ENCODE measurements around the gene RELN.

The RELN gene

DNA sequence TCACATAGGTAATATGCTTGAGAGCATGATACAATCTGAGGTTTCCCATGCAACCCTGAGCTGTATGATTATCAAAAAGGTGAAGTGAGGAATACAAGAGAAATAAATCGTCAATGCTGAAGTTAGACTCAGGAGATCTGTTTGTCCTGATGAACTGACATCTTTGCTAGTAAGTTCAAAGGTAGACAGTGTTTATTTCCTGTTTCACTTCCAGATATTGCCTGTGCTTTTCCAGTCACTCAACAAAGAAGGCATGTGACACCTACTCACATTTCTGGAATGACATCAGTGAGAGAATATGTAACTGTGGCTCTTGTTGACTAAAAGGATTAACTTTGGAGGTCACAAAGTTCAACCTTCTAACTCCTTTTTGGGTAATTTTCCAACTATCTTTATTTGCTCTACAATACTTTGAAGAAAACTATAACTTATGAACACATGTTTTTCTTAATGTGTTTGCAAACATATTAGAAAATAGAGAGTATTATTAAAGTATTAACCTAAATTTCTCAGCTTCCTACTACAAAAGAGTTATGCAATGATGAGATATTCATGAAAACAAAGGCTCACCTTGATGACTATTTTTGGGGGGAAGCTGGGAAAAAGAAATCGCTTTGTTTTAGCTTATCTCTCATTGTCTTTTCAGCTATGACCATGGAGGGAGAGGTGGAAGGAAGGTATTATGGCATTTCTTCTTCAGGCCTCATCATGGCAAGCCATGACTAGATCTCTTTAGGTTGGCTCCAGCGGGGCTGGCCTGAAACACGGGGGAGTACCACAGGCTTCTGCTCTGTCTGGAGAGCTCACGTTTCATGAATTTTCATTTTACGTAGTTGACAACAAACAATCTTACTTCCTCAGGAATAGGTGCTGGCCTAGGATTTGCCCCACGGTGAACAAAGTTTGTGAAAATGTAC, 328.7 kb downstream of the RELN start (continued):
- TF ChIP-seq OSR1 (CRISPR knock-in tag; IDR thresholded peaks at IDR 0.05): no peak
- no peak for TF ChIP-seq CSDC2 (CRISPR knock-in tag; IDR thresholded peaks at IDR 0.05)

DNA sequence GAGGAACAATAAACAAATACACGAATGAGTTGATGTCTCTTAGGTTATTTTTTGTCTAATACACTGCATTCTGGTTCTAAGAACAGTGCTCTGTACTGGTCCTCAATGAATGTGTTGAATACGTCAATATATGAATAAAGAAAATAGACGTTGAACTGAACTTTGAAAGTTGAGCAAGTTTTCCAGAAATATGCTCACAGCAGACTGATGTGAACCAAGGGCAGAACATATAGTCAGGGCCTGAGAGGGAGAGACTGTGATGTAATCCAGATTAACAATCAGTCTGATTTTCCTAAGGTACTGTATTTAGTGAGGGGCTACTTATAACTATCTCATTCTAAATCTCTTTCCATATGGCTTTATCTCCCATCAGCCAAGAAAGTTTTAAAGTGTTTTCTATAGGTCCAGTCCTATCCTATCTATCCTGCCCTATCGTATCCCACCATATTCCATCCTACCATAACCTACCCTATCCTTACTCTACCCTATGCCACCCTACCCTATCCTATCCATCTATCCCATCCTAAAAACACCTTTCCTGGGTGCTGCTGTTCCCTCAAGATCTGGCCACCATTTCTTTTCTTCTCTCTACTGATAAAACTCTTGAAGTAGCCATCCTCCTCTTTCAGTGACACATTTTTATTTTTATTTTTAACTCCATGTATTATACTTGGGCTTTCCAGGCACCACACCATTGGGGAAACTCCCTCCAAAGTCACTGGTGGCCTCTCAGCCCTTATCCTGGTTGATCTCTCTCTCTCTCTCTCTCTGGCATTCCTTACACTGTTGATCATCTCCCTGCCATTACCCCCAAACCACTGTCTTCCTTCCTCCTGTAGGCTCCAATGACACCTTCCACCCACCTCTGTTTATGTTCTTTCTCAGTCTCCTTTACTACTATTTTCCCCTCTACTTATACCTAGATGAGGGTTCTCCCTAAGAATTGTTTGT, 331.1 kb downstream of the RELN start:
- ATAC-seq: no peak
- TF ChIP-seq, protein P1, sequence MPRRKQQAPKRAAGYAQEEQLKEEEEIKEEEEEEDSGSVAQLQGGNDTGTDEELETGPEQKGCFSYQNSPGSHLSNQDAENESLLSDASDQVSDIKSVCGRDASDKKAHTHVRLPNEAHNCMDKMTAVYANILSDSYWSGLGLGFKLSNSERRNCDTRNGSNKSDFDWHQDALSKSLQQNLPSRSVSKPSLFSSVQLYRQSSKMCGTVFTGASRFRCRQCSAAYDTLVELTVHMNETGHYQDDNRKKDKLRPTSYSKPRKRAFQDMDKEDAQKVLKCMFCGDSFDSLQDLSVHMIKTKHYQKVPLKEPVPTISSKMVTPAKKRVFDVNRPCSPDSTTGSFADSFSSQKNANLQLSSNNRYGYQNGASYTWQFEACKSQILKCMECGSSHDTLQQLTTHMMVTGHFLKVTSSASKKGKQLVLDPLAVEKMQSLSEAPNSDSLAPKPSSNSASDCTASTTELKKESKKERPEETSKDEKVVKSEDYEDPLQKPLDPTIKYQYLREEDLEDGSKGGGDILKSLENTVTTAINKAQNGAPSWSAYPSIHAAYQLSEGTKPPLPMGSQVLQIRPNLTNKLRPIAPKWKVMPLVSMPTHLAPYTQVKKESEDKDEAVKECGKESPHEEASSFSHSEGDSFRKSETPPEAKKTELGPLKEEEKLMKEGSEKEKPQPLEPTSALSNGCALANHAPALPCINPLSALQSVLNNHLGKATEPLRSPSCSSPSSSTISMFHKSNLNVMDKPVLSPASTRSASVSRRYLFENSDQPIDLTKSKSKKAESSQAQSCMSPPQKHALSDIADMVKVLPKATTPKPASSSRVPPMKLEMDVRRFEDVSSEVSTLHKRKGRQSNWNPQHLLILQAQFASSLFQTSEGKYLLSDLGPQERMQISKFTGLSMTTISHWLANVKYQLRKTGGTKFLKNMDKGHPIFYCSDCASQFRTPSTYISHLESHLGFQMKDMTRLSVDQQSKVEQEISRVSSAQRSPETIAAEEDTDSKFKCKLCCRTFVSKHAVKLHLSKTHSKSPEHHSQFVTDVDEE (CRISPR knock-in tag; IDR thresholded peaks at IDR 0.05): no peak
- TF ChIP-seq ZFP3 (CRISPR knock-in tag; IDR thresholded peaks at IDR 0.05): no peak
- TF ChIP-seq, protein P2, sequence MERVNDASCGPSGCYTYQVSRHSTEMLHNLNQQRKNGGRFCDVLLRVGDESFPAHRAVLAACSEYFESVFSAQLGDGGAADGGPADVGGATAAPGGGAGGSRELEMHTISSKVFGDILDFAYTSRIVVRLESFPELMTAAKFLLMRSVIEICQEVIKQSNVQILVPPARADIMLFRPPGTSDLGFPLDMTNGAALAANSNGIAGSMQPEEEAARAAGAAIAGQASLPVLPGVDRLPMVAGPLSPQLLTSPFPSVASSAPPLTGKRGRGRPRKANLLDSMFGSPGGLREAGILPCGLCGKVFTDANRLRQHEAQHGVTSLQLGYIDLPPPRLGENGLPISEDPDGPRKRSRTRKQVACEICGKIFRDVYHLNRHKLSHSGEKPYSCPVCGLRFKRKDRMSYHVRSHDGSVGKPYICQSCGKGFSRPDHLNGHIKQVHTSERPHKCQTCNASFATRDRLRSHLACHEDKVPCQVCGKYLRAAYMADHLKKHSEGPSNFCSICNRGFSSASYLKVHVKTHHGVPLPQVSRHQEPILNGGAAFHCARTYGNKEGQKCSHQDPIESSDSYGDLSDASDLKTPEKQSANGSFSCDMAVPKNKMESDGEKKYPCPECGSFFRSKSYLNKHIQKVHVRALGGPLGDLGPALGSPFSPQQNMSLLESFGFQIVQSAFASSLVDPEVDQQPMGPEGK (CRISPR knock-in tag; IDR thresholded peaks at IDR 0.05; ENCODE audit: borderline replicate concordance): no peak
- TF ChIP-seq RARB (CRISPR knock-in tag; IDR thresholded peaks at IDR 0.05): no peak
- no peak for TF ChIP-seq TCF4 (CRISPR knock-in tag; IDR thresholded peaks at IDR 0.05; ENCODE audit: borderline replicate concordance)
- no peak for TF ChIP-seq ISL1 (CRISPR knock-in tag; IDR thresholded peaks at IDR 0.05)

- TF ChIP-seq GLIS3 (CRISPR knock-in tag; IDR thresholded peaks at IDR 0.05): no peak
- no peak for ATAC-seq
Observed at GRCh38 chr7:103657474-103657894, 332.0 kb downstream of the RELN start.

DNA sequence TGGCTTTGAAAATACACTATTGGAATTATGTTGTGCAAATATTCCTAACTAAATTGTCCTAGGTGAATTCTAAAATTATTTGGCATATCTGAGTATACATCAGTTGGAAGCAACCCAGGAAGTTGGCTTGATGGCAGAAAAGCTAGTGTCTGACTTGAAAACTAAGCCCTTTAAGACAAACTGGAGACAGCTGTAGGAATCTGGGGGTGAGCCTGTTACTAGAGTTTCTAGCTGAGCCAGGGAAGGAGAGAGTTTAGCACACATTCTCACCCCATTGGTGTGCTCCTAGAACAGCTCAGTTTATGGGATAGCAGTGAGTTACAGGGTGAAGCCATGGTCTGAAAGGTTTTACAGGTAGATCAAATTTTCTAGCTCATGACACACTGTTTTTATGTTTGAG, 333.2 kb downstream of the RELN start:
- no peak for ATAC-seq
- TF ChIP-seq ZNF70 (CRISPR knock-in tag; IDR thresholded peaks at IDR 0.05): no peak
- TF ChIP-seq ZFP30 (CRISPR knock-in tag; IDR thresholded peaks at IDR 0.05): no peak
- TF ChIP-seq ZFP3 (CRISPR knock-in tag; IDR thresholded peaks at IDR 0.05): no peak
- no peak for TF ChIP-seq CSDC2 (CRISPR knock-in tag; IDR thresholded peaks at IDR 0.05)
- TF ChIP-seq, protein P2 (CRISPR knock-in tag; IDR thresholded peaks at IDR 0.05; ENCODE audit: borderline replicate concordance): no peak
- TF ChIP-seq ZNF8 (CRISPR knock-in tag; IDR thresholded peaks at IDR 0.05): no peak
- TF ChIP-seq TCF4 (CRISPR knock-in tag; IDR thresholded peaks at IDR 0.05; ENCODE audit: borderline replicate concordance): no peak
- TF ChIP-seq ZC3H10 (CRISPR knock-in tag; IDR thresholded peaks at IDR 0.05): no peak
- no peak for TF ChIP-seq ZNF565 (CRISPR knock-in tag; conservative IDR thresholded peaks at IDR 0.05; ENCODE audit: low read depth)
- no peak for TF ChIP-seq POU6F1 (CRISPR knock-in tag; IDR thresholded peaks at IDR 0.05; ENCODE audit: borderline replicate concordance, low read depth)
- TF ChIP-seq, protein P1 (CRISPR knock-in tag; IDR thresholded peaks at IDR 0.05): no peak
- no peak for TF ChIP-seq ISL1 (CRISPR knock-in tag; IDR thresholded peaks at IDR 0.05)
- TF ChIP-seq RARB (CRISPR knock-in tag; IDR thresholded peaks at IDR 0.05): no peak

Data from SK-N-SH treated with all-trans-retinoic acid at 6 μM for 48 hours (cell line).